ENCODE measurements around the gene PWWP2B. TPM values are rescaled to one million over a fixed set of nuclear protein-coding genes. Genes with fewer than 3 reads are reported as not detected.

The PWWP2B gene
- total and polyA plus RNA-seq, 9 of the 15 experiments (the other 6 are each of a cell fraction or from before 2014, with no cell fraction given), result 0.07 to 9.2 (median 1.6) TPM; not detected in 1

GRCh38 chr10:132396494-132397035 lies 435 bp upstream of the PWWP2B start (continued):
- TF ChIP-seq CXXC5 (CRISPR knock-in tag; IDR thresholded peaks at IDR 0.05) (peak; percentile 25; the same call in 1 of the 2 replicates), L3MBTL2 (IDR thresholded peaks at IDR 0.05) (0 out of 2 replicates have a peak, but pooled peaks have one; percentile 10), HNRNPUL1 (IDR thresholded peaks at IDR 0.05; ENCODE audit: low read length) (no peak)

- H3K9me3 ChIP-seq (replicated peaks; ENCODE audit: control insufficient read depth, insufficient read depth, low read depth, low read length), result no peaks in the 10 kb centered on the region
- peak overlapping the region in 1 of 2 experiments; percentile 88; a peak in 2 of 4 replicates for H3K9ac ChIP-seq (ENCODE audit: insufficient read depth in 1 of 2, low read depth in 2 of 2, low read length in 2 of 2)
- ChIA-PET CTCF (ENCODE audit: low intra/inter-chr PET ratio) (interaction anchor here (0.6 kb wide), 1 partner anchor 256 kb away, joined by 3 read pairs; no protein-coding TSS in a partner anchor), POLR2A (interaction anchor here (0.7 kb wide), 1 partner anchor 156 kb away, joined by 3 read pairs; no protein-coding TSS in a partner anchor)
- DNase-seq (ENCODE audit: extremely low read depth in 1 of 4, low spot score in 3 of 4) (peak in 3 of 4 experiments; percentile 35 to 55 (median 35)), FAIRE-seq (peak; percentile 15), ATAC-seq (peak; percentile 40; the same call in 2 of the 3 replicates)
- H3K27ac ChIP-seq (ENCODE audit: extremely low read depth, low read depth, low read length), result peak overlapping the region; percentile 79; the same call in 2 of the 3 replicates
- no peaks in the 10 kb centered on the region; the same call in 2 of the 3 replicates for H3K36me3 ChIP-seq (ENCODE audit: control insufficient read depth, insufficient read depth, low read length)
- H3K79me2 ChIP-seq (ENCODE audit: control insufficient read depth, insufficient read depth, low read length), result peaks cover 12% of the 10 kb centered on the region; the same call in 2 of the 3 replicates
- H3K4me2 ChIP-seq (ENCODE audit: insufficient read depth, low read length), result peak overlapping the region; percentile 73
- intact Hi-C loops (cut with micrococcal nuclease) (loop anchor here (2.0 kb wide), 1 partner anchor 51 kb away; no protein-coding TSS in a partner anchor), in situ Hi-C loops (cut with MboI) (no loop called here)
- H3K4me1 ChIP-seq (replicated peaks in 1 of 2; ENCODE audit: control insufficient read depth in 2 of 2, insufficient read depth in 2 of 2, low read length in 2 of 2), result peaks cover 5 to 82% of the 10 kb centered on the region in 2 experiments; a peak in 3 of 5 replicates
- no peaks in the 10 kb centered on the region for H3K27me3 ChIP-seq (ENCODE audit: control insufficient read depth in 2 of 2, insufficient read depth in 2 of 2, low read length in 2 of 2)
- no peaks in the 10 kb centered on the region for H3K9me1 ChIP-seq (ENCODE audit: control insufficient read depth, insufficient read depth, low read length)
- peak overlapping the region; percentile 47 for H3K4me3 ChIP-seq
- WGBS (ENCODE audit: insufficient coverage, low coverage, missing lambda C conversion rate), result 11% methylated on average over 27 of the region's 40 CpGs
- H2AFZ ChIP-seq (ENCODE audit: low read depth, low read length), result 0 out of 2 replicates have a peak overlapping the region, but pooled peaks have one; percentile 41
- no peaks in the 10 kb centered on the region for H4K20me1 ChIP-seq (replicated peaks; ENCODE audit: control insufficient read depth, insufficient read depth, low read length)
- BruUV-seq (replicated peaks), result TSS peak; percentile 60
- TF ChIP-seq ZNF668 (CRISPR knock-in tag; IDR thresholded peaks at IDR 0.05) (no peak), SAP30 (IDR thresholded peaks at IDR 0.05; ENCODE audit: borderline replicate concordance, insufficient read depth, low read depth, low read length, poor library complexity, severe bottlenecking) (peak; percentile 41), MAX (CRISPR knock-in tag; IDR thresholded peaks at IDR 0.05) (peak; percentile 70), E2F8 (IDR thresholded peaks at IDR 0.05; ENCODE audit: low read depth, partially characterized antibody) (no peak), HDAC1 (IDR thresholded peaks at IDR 0.05) (0 out of 4 replicates have a peak, but pooled peaks of 1 of the 2 experiments have one; percentile 24), ZEB2 (IDR thresholded peaks at IDR 0.05) (no peak), SIN3B (IDR thresholded peaks at IDR 0.05; ENCODE audit: low read depth) (no peak), MAFK (IDR thresholded peaks at IDR 0.05; ENCODE audit: low read length) (no peak), SMARCA5 (IDR thresholded peaks at IDR 0.05) (no peak), DPF2 (IDR thresholded peaks at IDR 0.05) (no peak), PCBP2 (IDR thresholded peaks at IDR 0.05; ENCODE audit: low read depth, low read length, poor library complexity, severe bottlenecking) (no peak), THRB (CRISPR knock-in tag; conservative IDR thresholded peaks at IDR 0.05) (no peak)
Measured at GRCh38 chr10:132397671-132398565, 918 bp downstream of the PWWP2B start.

Data from K562 (cell line).